ENCODE data around the gene TFIP11. TPM values are rescaled to one million over a fixed set of nuclear protein-coding genes. Genes with fewer than 3 reads are reported as not detected.

Gene TFIP11
- total RNA-seq, 2 donors from 2014 or later: 44.8 to 50.4 TPM

DNA sequence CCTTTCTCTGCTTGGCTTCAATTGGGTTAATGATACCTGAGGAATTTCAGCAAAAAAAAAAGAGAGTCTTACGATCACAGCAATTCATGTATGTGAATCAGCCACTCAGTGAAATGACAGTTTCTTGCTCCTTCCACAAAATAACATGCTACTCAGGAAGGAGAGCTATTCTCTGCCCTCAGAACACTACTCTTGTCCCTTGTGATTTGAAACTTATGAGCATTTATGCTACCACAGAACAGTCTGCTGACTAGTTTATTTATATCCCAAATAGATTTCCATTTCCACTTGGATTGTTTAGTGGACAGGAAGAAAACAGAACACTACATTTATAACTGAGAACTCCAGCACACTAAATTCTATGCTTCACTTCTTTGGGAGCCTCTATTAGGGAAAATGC lies 8.5 kb downstream of the TFIP11 start:
- no peak for ATAC-seq (replicated peaks)
- no peaks in the 10 kb centered on the region for H3K9me3 Mint-ChIP-seq
- H3K27ac Mint-ChIP-seq: peak overlapping the region; percentile 90
- peaks cover 17% of the 10 kb centered on the region for H3K4me1 Mint-ChIP-seq
- no peaks in the 10 kb centered on the region for H3K27me3 Mint-ChIP-seq
- H3K36me3 Mint-ChIP-seq (ENCODE audit: low read depth): peaks cover 98% of the 10 kb centered on the region
- peak overlapping the region; percentile 44 for H3K4me3 Mint-ChIP-seq

GRCh38 chr22:26502688-26503561 lies 9.3 kb downstream of the TFIP11 start:
- H3K4me3 Mint-ChIP-seq: peak overlapping the region; percentile 44
- H3K27me3 Mint-ChIP-seq: no peaks in the 10 kb centered on the region
- no peaks in the 10 kb centered on the region for H3K9me3 Mint-ChIP-seq
- peaks cover 17% of the 10 kb centered on the region for H3K4me1 Mint-ChIP-seq
- peak; percentile 79 for ATAC-seq (replicated peaks)
- peaks cover 98% of the 10 kb centered on the region for H3K36me3 Mint-ChIP-seq (ENCODE audit: low read depth)
- peak overlapping the region; percentile 90 for H3K27ac Mint-ChIP-seq

DNA sequence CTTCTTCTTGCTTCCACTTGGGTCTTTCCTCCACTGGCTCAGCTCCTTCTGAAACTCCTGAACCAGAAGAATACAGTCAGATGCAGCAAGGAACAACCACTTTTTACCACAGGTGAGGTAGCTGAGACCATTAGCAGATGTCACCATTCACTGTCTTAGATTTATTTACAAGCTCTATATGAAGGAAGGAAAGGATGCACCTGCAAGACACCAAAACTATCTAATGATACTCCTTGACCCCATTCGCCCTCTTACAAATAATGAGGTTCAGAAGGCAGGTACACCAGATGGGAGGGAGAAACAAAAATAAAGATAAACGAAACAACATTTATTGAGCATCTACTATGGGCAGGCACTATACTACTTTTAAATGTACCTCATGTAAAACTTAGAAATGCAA lies 10.3 kb downstream of the TFIP11 start:
- Mint-ChIP-seq H3K27ac (no peak overlapping the region), H3K9me3 (no peaks in the 10 kb centered on the region), H3K36me3 (ENCODE audit: low read depth) (peaks cover 98% of the 10 kb centered on the region), H3K4me1 (peaks cover 17% of the 10 kb centered on the region), H3K27me3 (no peaks in the 10 kb centered on the region), H3K4me3 (no peak overlapping the region)
- ATAC-seq (replicated peaks): no peak

- Mint-ChIP-seq H3K4me3 (no peak overlapping the region), H3K4me1 (peaks cover 17% of the 10 kb centered on the region), H3K9me3 (no peaks in the 10 kb centered on the region), H3K36me3 (ENCODE audit: low read depth) (peaks cover 98% of the 10 kb centered on the region), H3K27ac (peak overlapping the region; percentile 14), H3K27me3 (no peaks in the 10 kb centered on the region)
- ATAC-seq (replicated peaks): no peak
Measured at GRCh38 chr22:26499188-26499703, 13.0 kb downstream of the TFIP11 start.

- Mint-ChIP-seq H3K36me3 (ENCODE audit: low read depth) (peaks cover 98% of the 10 kb centered on the region), H3K27me3 (no peaks in the 10 kb centered on the region), H3K4me1 (no peaks in the 10 kb centered on the region), H3K27ac (no peak overlapping the region), H3K9me3 (no peaks in the 10 kb centered on the region), H3K4me3 (no peak overlapping the region)
- ATAC-seq (replicated peaks): no peak
Measured at GRCh38 chr22:26496456-26496855, 15.8 kb downstream of the TFIP11 start.

GRCh38 chr22:26494506-26494905 lies 17.8 kb downstream of the TFIP11 start:
- H3K36me3 Mint-ChIP-seq (ENCODE audit: low read depth): peaks cover 99% of the 10 kb centered on the region
- no peaks in the 10 kb centered on the region for H3K27me3 Mint-ChIP-seq
- no peak overlapping the region for H3K27ac Mint-ChIP-seq

DNA sequence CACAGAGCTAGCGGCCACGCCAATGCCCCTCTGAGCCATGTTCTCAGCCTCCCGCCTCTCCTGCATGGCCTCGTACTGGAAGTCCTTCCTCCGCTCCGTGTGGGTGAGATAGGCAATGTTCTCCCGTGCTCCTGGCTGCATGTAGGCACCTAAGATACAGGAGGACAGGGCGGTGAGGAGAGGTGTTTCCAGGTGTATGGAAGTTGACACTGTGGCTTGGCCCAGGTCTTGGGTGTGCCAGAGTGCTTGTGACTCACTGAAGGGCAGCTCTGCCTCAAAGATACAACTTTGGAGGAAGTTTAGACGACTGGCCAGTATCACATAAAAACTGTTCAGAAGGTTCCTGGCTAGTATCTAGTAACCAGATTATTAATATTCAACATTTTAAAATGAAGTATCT lies 20.1 kb downstream of the TFIP11 start:
- no peaks in the 10 kb centered on the region for H3K27me3 Mint-ChIP-seq
- no peaks in the 10 kb centered on the region for H3K9me3 Mint-ChIP-seq
- no peaks in the 10 kb centered on the region for H3K4me1 Mint-ChIP-seq
- no peak overlapping the region for H3K4me3 Mint-ChIP-seq
- ATAC-seq (replicated peaks): no peak
- H3K27ac Mint-ChIP-seq: no peak overlapping the region
- H3K36me3 Mint-ChIP-seq (ENCODE audit: low read depth): peaks cover 99% of the 10 kb centered on the region

More at GRCh38 chr22:26494506-26494905, 17.8 kb downstream of the TFIP11 start:
- Mint-ChIP-seq H3K4me1 (no peaks in the 10 kb centered on the region), H3K9me3 (no peaks in the 10 kb centered on the region), H3K4me3 (no peak overlapping the region)
- ATAC-seq (replicated peaks): no peak

GRCh38 chr22:26489447-26490036 lies 22.7 kb downstream of the TFIP11 start:
- Mint-ChIP-seq H3K4me3 (no peak overlapping the region), H3K27ac (peak overlapping the region; percentile 61), H3K9me3 (no peaks in the 10 kb centered on the region), H3K27me3 (no peaks in the 10 kb centered on the region), H3K4me1 (peaks cover 15% of the 10 kb centered on the region), H3K36me3 (ENCODE audit: low read depth) (peaks cover 94% of the 10 kb centered on the region)
- ATAC-seq (replicated peaks): no peak

DNA sequence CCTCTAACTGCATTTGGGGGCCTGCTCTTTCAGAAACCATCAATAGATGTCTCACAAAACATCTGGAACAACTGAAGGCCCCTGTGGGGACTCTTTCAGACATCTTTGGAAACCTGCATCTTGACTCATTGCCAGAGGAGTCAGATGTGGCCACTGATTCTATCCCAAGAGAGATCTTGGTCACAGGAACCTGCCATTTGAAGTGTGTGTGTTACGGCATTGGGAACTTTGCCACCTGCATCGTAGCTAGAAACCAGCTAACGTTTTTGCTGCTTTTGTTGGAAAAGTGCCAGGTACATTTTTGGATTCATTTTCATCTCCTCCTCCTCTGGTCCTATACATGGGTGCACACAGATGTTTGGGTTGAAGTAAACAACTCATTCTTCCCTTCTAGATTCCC lies 24.3 kb downstream of the TFIP11 start:
- ATAC-seq (replicated peaks): no peak

GRCh38 chr22:26486394-26486793 lies 25.9 kb downstream of the TFIP11 start:
- Mint-ChIP-seq H3K36me3 (ENCODE audit: low read depth) (peaks cover 68% of the 10 kb centered on the region), H3K27me3 (no peaks in the 10 kb centered on the region), H3K4me3 (peak overlapping the region; percentile 91), H3K27ac (peak overlapping the region; percentile 45), H3K4me1 (peaks cover 30% of the 10 kb centered on the region), H3K9me3 (no peaks in the 10 kb centered on the region)
- ATAC-seq (replicated peaks): no peak

More for the DNA sequence above, 24.3 kb downstream of the TFIP11 start:
- Mint-ChIP-seq H3K4me1 (peaks cover 15% of the 10 kb centered on the region), H3K36me3 (ENCODE audit: low read depth) (peaks cover 79% of the 10 kb centered on the region), H3K4me3 (no peak overlapping the region), H3K27me3 (no peaks in the 10 kb centered on the region), H3K9me3 (no peaks in the 10 kb centered on the region), H3K27ac (peak overlapping the region; percentile 22)

GRCh38 chr22:26485806-26486390 lies 26.4 kb downstream of the TFIP11 start:
- Mint-ChIP-seq H3K4me1 (peaks cover 35% of the 10 kb centered on the region), H3K36me3 (ENCODE audit: low read depth) (peaks cover 68% of the 10 kb centered on the region), H3K4me3 (peak overlapping the region; percentile 91), H3K9me3 (no peaks in the 10 kb centered on the region), H3K27ac (peak overlapping the region; percentile 45), H3K27me3 (no peaks in the 10 kb centered on the region)
- no peak for ATAC-seq (replicated peaks)

- Mint-ChIP-seq H3K36me3 (ENCODE audit: low read depth) (peaks cover 62% of the 10 kb centered on the region), H3K27me3 (no peaks in the 10 kb centered on the region), H3K4me3 (peak overlapping the region; percentile 91), H3K9me3 (no peaks in the 10 kb centered on the region), H3K4me1 (peaks cover 37% of the 10 kb centered on the region), H3K27ac (peak overlapping the region; percentile 45)
- no peak for ATAC-seq (replicated peaks)
Measured at GRCh38 chr22:26485013-26485412, 27.3 kb downstream of the TFIP11 start.

- Mint-ChIP-seq H3K4me3 (peak overlapping the region; percentile 91), H3K36me3 (ENCODE audit: low read depth) (peaks cover 62% of the 10 kb centered on the region), H3K27me3 (no peaks in the 10 kb centered on the region), H3K4me1 (peaks cover 42% of the 10 kb centered on the region), H3K27ac (peak overlapping the region; percentile 93), H3K9me3 (no peaks in the 10 kb centered on the region)
- ATAC-seq (replicated peaks): peak; percentile 7
Measured at GRCh38 chr22:26484360-26484706, 27.9 kb downstream of the TFIP11 start.

GRCh38 chr22:26483439-26484359 lies 28.6 kb downstream of the TFIP11 start, which contains the start of the genes HPS4 and SRRD:
Gene HPS4 (minus strand): TSS chr22:26483783. CDS start chr22:26481762, 2,021 bp downstream.
Gene SRRD (plus strand): TSS chr22:26483877. CDS start chr22:26483891, 14 bp downstream.
- peaks cover 62% of the 10 kb centered on the region for H3K36me3 Mint-ChIP-seq (ENCODE audit: low read depth)
- H3K27ac Mint-ChIP-seq: peak within 1 kb of the TSS; percentile 93
- no peaks in the 10 kb centered on the region for H3K27me3 Mint-ChIP-seq
- H3K4me3 Mint-ChIP-seq: peak within 1 kb of the TSS; percentile 91
- ATAC-seq (replicated peaks): peak; percentile 80
- peaks cover 42% of the 10 kb centered on the region for H3K4me1 Mint-ChIP-seq
- no peaks in the 10 kb centered on the region for H3K9me3 Mint-ChIP-seq
